ENCODE measurements around the gene PPP1CC.

- TF ChIP-seq CTCF (conservative IDR thresholded peaks at IDR 0.05; ENCODE audit: low read length) = no peak
- no peak for TF ChIP-seq EZH2phosphoT487 (IDR thresholded peaks at IDR 0.05; ENCODE audit: borderline replicate concordance, low read depth, low read length)
Measured at GRCh38 chr12:110694330-110694901, 48.3 kb downstream of the PPP1CC start.

Data from OCI-LY7 (cell line).